Measurements from ENCODE around the gene SUGP1.

SUGP1 gene

GRCh38 chr19:19342086-19343015 lies 22.0 kb upstream of the SUGP1 start:
- no peak for DNase-seq

GRCh38 chr19:19341026-19341425 lies 20.7 kb upstream of the SUGP1 start:
- DNase-seq, result no peak

- DNase-seq, result no peak
Observed at GRCh38 chr19:19338082-19338481, 17.8 kb upstream of the SUGP1 start.

- DNase-seq, result no peak
Observed at GRCh38 chr19:19337120-19337519, 16.8 kb upstream of the SUGP1 start.

GRCh38 chr19:19336597-19336996 lies 16.3 kb upstream of the SUGP1 start:
- DNase-seq, result no peak

GRCh38 chr19:19335408-19336158 lies 15.3 kb upstream of the SUGP1 start:
- no peak for DNase-seq

- DNase-seq, result no peak
Observed at GRCh38 chr19:19334989-19335344, 14.7 kb upstream of the SUGP1 start.

GRCh38 chr19:19334063-19334988 lies 14.0 kb upstream of the SUGP1 start:
- DNase-seq, result no peak

- peak; percentile 60 to 67 for DNase-seq
Observed at GRCh38 chr19:19329126-19329525, 8.8 kb upstream of the SUGP1 start.

GRCh38 chr19:19327672-19328071 lies 7.4 kb upstream of the SUGP1 start:
- no peak for DNase-seq

- no peak for DNase-seq
Observed at GRCh38 chr19:19324059-19324770, 3.9 kb upstream of the SUGP1 start.

- peak; percentile 38 to 63 for DNase-seq
Observed at GRCh38 chr19:19321141-19321577, 850 bp upstream of the SUGP1 start.

GRCh38 chr19:19319732-19320360 lies 463 bp downstream of the SUGP1 start:
- peak in 1 of 2 donors; percentile 6 for DNase-seq

- no peak for DNase-seq
Observed at GRCh38 chr19:19316082-19316481, 4.2 kb downstream of the SUGP1 start.

- no peak for DNase-seq
Observed at GRCh38 chr19:19315444-19315843, 4.9 kb downstream of the SUGP1 start.

- no peak for DNase-seq
Observed at GRCh38 chr19:19308373-19308772, 11.9 kb downstream of the SUGP1 start.

- no peak for DNase-seq
Observed at GRCh38 chr19:19306191-19306590, 14.1 kb downstream of the SUGP1 start.

GRCh38 chr19:19305696-19306095 lies 14.6 kb downstream of the SUGP1 start:
- DNase-seq, result no peak

GRCh38 chr19:19305066-19305465 lies 15.2 kb downstream of the SUGP1 start:
- no peak for DNase-seq

GRCh38 chr19:19304186-19304965 lies 15.9 kb downstream of the SUGP1 start:
- no peak for DNase-seq

GRCh38 chr19:19303411-19303810 lies 16.9 kb downstream of the SUGP1 start:
- DNase-seq, result no peak
